Epithelial cell of esophagus (primary cell): Measurements from ENCODE around the gene PTPN14.

Source experiments
- DNase-seq: peaks from one replicate; pipeline ENCODE4 v3.0.0; 2010; ENCODE audit warnings: low read depth
- H3K4me3 ChIP-seq: 2 replicates; pipeline ENCODE4 v1.5.1; 2011; ENCODE audit warnings: mild to moderate bottlenecking, low read length, control low read depth
- TF ChIP-seq, protein P1 (sequence below): IDR thresholded peaks from 2 replicates; pipeline ENCODE4 v1.5.1; 2011; ENCODE audit warnings: low read depth, mild to moderate bottlenecking, low read length, control low read depth, inconsistent platforms; ENCODE audit not compliant: insufficient read depth; ENCODE audit errors: missing control alignments

The PTPN14 gene

DNA sequence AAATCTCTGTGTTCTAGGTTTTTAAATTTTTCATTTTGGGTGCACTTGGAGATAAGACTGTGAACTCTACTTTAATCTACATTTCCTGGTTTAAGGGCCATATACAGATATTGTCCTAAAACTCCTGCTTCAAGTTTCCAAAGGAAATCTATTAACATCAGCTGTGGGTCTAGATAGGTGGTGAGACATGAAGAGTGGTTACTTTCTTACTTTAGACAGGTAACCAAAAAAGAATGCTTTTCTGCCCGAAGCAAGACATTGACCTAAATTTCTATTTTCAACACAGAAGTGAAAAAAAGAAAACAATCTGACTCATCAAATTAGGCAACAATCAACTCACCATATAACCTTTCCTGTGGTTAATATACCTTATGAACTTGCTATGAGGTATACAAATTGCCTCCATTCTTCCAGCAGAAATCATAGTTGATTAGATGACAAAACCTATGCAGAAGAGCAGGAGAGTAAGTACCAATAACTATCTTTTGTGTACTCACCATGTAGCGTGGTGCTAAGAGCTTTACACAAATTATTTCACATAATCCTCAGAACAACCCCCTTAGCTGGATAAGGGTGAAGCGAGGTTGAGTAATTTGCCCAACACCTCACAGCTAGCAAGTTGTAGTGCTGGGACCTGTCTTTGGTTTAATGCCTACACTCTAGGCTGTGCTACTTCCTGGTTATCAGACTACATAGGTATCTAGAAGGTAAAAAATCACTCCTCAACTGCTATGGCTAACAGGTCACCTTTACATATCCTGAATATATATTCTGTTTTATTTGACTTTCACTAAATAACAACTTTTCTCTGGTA, 23.4 kb upstream of the PTPN14 start:
- no peak overlapping the region for H3K4me3 ChIP-seq
- TF ChIP-seq, protein P1, sequence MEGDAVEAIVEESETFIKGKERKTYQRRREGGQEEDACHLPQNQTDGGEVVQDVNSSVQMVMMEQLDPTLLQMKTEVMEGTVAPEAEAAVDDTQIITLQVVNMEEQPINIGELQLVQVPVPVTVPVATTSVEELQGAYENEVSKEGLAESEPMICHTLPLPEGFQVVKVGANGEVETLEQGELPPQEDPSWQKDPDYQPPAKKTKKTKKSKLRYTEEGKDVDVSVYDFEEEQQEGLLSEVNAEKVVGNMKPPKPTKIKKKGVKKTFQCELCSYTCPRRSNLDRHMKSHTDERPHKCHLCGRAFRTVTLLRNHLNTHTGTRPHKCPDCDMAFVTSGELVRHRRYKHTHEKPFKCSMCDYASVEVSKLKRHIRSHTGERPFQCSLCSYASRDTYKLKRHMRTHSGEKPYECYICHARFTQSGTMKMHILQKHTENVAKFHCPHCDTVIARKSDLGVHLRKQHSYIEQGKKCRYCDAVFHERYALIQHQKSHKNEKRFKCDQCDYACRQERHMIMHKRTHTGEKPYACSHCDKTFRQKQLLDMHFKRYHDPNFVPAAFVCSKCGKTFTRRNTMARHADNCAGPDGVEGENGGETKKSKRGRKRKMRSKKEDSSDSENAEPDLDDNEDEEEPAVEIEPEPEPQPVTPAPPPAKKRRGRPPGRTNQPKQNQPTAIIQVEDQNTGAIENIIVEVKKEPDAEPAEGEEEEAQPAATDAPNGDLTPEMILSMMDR = no peak
- peak; percentile 91 for DNase-seq

DNA sequence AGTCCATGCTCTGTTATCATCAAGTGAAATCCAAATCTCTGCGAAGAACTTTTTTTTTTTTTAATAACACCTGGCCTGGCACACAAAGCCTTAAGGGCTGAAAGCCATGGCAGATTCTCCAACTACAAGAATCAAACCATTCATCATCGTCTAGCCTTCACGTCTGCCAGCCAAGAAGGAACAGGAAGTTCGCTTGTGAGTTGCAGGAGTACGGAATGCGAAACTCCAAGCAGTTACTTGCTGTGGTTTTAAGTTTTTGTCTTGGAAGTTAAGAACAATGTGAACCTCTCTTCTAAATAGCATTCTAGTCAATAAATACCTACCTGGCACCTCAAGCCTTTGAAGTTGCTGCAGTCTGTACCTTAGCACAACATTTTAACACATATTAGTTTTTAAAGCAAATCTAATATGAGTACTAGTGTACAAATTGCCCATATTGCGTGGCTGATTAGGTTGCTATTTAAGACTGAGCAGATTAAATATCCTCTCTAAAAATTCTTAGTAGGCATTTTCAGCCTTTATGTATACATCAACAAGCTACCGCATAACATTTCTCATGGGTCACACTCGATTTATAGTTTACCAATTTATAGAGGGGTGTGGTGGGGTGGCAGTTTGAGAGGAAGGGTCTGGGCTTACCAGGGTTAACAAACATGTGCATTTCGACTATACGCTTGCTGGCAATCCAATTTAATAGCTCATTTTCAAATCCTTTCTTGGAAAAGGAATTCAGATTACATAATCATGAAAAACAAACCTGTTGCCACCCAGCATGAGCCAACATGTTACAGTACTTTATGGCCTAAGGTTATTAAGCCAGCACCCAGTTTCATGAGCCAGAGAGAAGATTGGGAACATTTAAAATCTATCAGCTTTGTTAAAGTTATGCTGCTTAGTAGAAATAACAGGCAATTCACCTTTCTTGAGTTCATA, 22.2 kb upstream of the PTPN14 start:
- peak; percentile 92 for DNase-seq
- peak overlapping the region; percentile 9 for H3K4me3 ChIP-seq
- TF ChIP-seq, protein P1 = no peak

DNA sequence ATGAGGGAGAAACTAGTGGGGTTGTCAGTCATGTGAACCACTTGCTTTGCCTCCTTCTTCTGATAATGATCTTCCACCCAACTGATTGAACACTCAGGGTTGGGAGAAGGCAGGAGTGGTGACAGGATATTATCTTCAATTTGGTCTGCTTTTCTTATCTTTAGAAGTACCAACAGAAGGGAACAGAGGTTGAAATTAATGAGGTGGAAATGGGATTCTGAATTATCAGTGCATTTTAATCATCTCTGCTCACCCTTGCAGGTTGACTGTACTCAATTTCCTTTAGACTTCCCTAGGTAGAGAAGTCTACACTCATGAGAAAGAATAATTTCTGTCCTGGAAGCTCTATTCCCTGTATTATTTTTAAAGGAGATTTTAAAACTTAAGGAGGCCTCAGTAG, 19.9 kb upstream of the PTPN14 start:
- DNase-seq = no peak
- TF ChIP-seq, protein P1 = no peak
- no peak overlapping the region for H3K4me3 ChIP-seq

- peak; percentile 87 for DNase-seq
- no peak overlapping the region for H3K4me3 ChIP-seq
- TF ChIP-seq, protein P1 = no peak
Observed at GRCh38 chr1:214570442-214570841, 19.0 kb upstream of the PTPN14 start.

DNA sequence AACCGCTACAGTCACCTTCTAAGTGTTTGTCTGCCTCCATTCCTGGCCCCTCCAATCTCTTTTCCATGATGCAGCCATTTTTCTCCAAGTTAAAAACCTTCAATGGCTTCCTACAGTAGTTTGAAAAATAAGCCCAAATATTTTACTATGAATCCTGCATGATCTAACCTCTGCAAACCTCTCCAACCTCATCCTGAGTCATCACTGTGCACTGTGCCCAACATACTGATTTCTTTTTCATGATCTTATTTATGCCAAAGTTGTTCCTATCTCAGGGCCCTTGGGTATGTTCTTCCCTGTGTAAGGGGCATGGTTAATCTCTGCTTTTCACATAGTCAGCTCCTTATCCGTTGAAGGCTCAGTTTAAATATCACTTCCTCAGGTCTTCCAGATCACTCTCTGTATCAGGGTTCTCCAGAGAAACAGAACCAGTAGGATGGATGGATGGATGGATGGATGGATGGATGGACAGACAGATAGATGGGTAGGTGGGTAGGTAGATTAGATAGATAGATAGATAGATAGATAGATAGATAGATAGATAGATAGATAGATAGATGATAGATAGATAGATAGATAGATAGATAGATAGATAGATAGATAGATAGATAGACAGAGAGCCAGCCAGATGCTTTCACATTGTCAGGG, 18.1 kb upstream of the PTPN14 start:
- TF ChIP-seq, protein P1 = no peak
- no peak overlapping the region for H3K4me3 ChIP-seq

DNA sequence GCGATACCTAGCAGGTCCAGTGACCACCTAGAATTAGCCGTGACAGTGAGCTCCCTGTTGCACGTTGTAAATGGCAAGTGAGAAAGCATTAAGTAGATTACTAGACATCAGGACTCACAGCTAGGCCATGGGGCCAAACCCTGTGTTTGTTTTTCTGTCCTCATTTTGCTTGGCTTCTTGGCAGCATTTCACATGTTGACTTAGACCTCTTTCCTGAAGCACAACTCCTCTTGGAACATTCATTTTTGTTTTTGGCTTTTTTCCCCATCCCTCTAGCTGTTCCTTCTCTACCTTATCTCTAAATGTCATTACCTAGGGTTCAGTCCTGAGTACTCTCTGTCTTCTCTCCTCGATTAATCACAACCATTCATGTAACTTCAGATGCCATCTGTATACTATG, 16.9 kb upstream of the PTPN14 start:
- TF ChIP-seq, protein P1 = no peak
- no peak for DNase-seq
- no peak overlapping the region for H3K4me3 ChIP-seq

More for the DNA sequence above, 18.1 kb upstream of the PTPN14 start:
- peak; percentile 79 for DNase-seq
